Activated CD4-positive, CD25-positive, alpha-beta regulatory T cell treated with anti-CD3 and anti-CD28 coated beads, Interleukin-2, amount 50 U/mL, for 24 hours (primary cell): Measurements from ENCODE around the gene TIAL1.
"Not testable (repeated sequence)": the region's sequence is repeated elsewhere in the genome, so short reads cannot be mapped to it uniquely, and the experiment has no call there.

Source experiments
- ATAC-seq, 2 donors: fragments of 150-1000 bp; cut with Tn5 transposase; one replicate each; pipeline ENCODE4 v1.10.0; 2021; ENCODE audit warnings: mild to moderate bottlenecking in 1 of 2, moderate library complexity in 1 of 2

The TIAL1 gene

DNA sequence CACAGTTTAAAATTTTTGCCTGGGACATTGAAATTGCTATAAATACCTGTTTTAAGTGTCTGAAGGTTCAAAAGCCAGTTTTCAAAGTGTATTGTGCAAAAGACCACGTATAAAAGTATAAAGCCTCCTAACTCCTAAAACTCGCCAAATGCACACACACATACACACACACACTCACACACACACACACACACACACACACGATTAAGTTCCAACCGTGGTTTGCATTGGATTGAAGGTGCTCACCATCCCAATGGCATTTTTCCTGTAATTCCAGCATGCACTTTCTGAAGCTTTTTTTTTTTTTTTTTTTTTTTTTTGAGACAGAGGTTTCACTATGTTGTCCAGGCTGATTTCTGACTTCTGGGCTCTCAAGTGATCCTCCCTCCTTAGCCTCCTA lies 51.5 kb downstream of the TIAL1 start:
- no peak for ATAC-seq

DNA sequence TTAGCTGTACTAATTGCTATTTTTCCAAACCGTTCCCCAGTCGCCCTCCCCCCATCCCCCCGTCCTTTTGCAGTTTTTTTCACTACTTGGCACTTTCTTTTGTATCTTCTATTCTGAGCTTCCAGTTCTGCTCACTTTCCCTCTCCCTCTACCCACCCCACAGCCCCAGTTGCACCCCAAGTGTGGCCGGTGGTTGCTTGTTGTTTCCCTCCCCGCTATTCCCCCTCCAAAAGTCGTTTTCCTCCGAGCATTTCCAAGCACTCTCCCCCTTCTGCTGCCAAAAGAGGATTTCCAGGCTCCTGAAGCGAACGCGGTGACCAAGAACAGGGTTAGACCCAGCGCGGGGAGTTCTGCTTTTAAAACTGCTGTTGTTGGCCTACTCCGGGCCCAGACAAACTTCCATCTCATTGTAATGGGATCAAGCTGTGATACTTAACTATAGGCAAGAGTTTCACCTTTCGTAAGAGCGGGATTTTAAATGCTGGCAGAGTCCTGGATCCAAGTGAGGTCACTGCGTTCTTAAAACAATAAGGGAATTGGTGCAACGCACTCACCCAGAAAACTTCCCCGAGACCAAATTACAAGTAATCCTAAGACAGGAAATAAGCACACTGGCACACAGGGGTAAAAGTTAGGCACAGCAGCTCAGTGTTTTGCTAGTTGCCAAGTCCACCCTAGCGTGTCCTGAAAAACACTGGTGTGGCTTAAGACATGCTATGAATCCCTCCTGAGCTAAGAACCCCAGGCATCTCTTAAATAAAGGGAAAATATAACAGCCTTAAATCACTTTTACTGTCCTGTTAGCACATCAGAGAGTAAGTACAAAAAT lies 52.7 kb downstream of the TIAL1 start:
- ATAC-seq, result no peak

DNA sequence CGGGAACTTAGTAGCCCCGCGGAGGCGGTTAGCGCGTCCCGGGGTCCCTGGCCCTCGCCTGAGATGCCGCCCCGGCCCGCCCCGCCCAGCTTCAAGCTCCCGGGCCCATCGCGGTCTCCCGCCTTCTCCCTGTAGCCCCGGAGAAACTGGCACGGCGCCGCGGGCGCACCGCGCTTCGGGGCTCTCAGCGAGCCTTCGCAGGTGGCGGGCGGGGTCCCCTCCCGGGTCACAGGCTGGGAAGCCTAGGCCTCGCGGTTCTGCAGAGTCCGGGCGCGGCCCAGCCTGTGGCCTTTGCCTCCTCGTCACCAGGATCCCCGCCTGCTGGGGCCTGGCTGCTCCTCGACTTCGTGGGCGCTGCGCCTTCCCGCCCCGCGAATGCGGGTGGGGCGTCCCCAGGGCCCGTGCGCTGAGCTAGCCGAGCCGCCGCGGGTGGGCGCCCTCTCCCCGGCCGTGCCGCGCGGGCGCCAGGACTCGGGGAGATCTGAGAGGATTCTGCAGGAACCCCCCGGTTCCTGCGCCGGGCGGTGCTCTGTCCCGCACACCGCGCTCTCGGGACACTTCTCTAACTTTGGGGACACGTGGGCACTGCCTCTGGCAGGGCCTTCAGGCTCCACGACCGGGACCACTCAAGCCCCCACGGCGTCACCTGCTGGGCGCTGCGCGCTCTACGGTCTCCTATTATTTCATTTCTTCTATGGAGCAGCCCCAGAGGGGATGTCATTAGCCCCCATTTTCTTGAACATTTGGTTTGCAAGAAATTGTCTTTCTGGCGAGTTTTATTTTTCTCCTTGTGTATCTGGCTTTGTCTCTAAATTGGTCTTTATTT lies 53.6 kb downstream of the TIAL1 start:
- peak; percentile 34 to 35 for ATAC-seq

DNA sequence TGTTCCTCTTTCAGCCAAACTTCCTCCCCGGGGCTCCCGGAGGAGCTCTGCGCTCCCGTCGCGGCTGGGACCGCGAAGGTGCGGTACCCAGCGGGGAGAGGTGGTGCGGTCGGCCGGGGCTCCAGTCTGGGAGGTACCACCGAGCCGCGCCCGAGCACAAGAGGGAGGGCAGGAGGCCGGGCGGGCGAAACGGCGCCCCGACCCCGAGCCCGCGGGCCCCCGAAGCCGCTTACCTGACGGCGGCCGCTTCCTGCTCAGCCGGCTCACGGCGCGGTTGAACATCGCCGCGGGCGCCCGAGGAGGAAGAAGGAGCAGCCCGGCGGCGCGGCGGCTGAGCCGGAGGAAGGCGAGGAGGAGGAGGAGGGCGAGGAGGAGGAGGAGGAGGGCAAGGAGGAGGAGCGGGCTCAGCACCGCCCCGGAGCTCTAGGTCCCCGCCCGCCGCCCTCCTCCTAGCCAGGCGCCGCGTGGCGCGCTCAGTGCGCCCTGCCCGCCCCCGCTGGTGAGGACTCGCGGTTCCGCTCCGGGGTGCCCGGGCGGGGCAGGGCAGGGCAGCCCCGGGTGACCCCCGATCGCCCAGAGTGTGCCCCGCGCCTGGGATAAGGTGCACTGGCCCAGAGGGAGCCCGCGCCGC lies 54.3 kb downstream of the TIAL1 start, which contains the start of gene RGS10:
Gene RGS10, minus strand, starts transcription at position 363 of the 631 bp plus-strand sequence. Its CDS starts 81 bp downstream, at position 282.
- peak; percentile 84 to 86 for ATAC-seq

DNA sequence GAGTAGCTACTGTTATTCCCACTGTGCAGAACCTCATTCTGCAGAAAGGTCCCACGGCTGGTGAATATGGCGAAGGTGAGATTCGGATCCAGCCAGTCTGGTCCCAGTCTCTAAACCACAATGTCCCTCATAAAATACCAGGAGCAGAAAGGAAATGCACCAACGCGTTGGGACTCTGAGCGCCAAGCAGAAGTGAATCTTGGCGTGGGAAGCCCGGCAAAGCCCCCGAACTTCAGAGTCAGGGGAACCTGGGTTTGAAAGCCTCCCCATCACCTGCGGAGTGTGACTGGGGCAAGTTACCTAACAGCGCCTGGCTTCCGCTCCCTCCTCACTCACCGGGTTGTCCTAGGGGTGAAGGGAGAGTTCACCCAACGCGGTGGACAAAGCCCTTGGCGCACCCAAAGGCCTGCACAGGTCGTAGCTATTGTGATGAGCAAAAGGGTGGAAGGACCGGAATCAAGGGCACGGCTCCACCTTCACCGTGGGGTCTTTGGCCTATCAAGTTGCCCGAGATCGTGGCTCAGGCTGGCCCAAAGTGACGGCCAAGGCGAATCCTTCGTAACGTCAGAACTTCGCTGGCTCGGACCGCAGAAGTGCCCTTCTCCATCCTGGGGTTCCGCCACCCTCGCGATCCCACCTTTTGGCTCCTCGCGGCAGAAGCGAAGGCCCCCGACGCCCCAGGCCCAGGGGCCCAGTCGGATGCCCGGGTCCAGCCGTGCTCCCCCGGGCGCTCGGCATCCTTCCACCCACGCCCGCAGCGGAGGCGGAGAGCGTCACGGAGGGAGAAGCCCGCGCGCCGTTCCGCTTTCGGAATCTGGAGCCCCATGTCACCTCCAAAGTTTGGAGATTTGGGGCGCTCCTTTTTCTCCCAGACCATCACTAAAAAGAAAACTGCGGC lies 55.1 kb downstream of the TIAL1 start:
- peak in 1 of 2 donors; percentile 7 for ATAC-seq

DNA sequence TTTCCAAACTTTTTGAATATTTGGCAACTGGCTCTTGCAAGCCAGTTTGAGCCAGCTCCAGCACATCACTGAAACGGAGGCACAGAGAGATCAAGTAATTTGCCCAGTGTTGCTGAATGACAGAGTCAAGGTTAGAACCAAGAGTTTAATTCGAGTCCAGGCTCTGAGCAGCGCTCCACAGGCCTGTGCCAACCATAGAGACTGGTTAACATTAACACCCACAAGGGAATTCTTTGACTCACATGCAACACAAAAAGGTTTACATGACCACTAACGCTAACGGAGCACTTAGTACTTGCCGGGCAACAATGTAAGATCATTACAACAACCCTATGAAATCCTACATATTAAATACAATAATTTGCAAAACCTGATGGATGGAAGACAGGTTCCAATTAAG lies 55.7 kb downstream of the TIAL1 start:
- ATAC-seq, result peak in 1 of 2 donors; percentile 7

DNA sequence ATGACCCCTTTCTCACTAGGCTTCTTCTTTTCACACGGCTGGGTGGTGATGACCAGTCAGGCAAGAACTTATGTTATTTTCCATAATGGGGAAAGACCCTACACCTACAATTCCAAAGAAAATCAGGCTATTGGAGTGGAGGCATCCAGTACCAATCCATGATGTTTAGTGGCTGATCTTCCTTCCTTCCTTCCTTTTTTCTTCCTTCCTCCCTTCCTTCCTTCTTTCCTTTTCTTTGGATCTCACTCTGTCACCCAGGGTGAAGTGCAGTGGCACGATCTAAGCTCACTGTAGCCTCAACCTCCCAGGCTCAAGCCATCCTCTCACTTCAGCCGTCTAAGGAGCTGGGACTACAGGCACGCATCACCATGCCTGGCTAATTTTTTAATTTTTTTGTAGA lies 56.7 kb downstream of the TIAL1 start:
- no peak for ATAC-seq

DNA sequence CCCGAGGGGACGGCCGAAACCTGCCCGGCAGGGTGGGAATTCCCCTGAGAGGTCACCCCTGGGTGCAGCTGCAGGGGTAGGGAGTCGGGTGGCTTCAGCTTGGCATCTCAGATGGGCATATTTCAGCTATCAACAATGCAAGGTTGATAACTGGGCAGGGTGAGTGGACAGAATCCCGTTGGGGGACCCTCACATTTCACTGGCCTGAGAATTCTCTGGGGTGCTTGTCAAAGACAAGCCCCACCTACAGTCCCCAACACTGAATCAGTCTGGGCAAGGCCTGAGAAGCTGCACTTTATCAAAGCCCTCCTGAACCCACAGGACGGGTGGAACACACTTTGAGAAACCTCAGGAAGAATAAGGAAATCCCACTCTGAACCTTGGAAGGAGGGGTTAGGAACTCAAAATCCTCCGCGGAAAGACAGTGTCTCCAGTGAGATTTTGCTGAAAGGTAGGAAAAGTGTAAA lies 57.4 kb downstream of the TIAL1 start:
- ATAC-seq, result no peak

DNA sequence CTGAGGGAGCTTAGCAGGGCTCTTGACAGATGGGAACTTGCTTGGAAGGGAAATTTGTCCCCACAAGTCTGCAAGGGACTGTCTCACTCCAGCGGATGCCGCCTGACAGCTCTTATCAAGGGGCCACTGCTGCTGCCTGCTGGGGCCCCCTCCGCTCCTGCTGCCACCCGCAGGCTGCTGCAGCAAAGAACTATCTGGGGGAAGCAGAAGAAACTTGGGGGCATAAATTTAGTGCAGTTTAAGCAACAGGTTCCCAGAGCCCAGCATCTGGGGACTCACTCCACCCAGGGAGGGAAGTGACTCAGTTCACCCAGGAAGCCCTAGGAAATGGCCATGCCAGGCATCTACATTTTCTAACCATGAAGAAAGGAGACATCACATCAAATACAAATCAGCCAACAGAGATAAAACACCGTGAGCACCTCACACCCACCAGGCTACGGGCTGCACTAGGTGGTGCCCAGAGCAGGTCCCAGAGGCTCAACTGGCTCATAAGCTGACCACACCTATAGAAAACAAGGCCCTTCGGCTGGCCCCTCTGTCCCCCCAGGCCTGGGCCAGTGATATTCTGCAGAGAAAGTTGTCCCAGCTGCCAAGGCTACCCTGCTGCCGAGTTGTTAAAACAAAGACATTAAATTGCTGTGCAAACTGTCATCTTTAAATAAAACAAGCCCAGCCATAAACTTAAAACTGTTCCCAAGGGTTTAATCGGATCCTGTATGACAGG lies 58.0 kb downstream of the TIAL1 start:
- no peak for ATAC-seq

DNA sequence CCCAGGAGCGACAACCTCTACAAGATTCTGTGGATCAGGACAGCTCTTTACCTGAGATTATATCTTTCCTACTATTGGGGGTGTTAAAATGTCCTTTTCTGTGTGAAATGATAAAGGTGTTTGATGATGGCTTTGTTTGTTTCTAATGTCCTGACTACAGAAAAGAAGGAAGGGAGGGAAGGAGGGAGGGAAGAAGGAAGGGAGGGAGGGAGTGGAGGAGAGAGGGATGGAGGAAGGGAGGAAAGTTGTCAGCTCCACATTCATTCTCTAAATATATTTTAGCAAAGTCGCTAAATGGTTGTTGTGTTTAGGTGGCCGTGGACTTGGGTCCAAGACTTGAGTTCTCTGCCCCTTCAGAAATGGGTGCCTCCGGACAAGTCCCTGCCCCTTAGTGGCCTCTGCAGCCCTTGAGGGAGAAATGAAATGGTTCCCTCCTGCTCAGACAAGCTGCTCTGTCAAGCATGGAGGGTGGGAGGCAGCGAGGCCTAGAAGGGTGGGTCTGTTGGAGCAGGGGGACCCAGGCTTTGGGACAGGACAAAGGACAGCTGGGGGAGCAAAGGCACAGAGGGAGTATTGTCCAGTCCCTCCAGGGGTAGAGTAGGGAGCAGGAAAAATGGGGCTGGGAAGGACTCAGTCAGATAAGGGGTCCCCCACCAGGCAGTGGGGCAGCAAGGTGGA lies 58.7 kb downstream of the TIAL1 start:
- ATAC-seq, result no peak

DNA sequence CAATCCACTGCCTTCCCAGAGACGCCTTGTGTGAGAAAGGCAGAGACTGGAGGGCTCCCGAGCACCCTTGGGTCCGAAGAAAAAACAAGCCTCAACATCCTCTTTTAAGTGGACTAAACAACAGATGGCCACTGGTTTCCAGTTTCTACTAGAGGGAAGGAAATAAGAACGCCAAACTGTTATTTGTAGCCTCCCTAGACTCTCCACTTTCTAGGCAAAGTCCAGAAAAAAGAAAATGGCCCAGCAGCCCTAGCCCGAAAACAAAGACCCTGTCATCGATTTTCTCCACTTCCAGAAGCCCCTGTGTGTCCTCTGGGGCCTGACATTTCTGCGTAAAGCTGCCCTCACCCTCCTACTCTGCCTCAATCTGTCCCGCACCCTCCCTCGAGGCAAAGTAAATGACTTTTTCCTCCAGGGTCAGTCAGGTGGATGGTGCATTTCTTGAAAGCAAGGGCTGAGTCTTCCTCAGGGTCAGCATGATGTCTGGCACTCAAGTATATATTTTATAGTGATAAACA lies 60.2 kb downstream of the TIAL1 start:
- no peak for ATAC-seq

DNA sequence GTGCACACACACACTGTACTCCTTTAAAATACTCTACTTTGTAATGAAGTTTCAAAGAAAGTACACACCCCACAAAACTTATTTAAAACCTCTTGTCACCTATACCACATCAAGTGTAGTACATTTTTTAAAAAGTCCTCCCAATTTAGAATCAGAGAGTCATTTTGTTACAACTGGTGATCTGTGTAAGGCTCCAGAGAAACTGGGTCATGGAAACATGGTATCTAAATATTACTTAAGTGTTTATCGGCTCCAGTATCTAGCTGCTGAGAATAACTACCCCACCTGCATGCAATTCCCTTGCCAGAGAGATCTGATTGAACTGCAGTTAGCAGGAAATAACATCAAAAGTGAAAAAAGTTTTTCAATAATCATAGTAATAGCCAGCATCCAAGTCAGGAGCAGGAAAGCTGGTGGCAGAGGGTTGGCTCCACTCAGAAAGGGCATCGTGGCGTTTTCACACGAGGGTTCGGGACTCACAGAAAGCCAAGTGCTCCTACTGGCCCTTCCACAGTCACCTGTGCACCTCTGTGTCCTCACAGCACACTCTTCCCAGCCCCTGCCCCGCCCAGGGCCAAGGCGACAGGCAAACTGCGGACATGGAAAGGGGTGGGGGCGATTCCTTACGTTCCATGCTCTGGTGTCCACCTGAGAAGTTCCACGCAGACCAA lies 60.8 kb downstream of the TIAL1 start:
- ATAC-seq, result peak; percentile 30 to 47

DNA sequence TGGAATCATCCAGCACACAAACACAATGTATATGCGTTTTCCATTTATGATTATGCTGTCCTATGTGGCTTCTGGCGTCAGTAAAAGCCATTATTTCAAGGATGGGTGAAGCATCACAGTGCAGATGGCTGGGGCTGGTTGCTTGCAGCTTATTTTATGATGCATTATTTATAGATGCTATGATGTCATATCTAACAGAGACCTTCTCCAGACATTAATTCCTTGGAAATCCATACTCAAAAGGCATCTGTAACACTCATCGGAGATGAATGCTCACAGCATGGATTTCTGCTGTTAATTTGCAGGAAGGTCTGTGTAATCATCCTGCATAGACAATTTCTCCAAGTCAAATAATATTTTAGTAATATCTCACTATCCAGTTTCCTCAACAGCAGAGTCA lies 61.5 kb downstream of the TIAL1 start:
- ATAC-seq, result no peak

DNA sequence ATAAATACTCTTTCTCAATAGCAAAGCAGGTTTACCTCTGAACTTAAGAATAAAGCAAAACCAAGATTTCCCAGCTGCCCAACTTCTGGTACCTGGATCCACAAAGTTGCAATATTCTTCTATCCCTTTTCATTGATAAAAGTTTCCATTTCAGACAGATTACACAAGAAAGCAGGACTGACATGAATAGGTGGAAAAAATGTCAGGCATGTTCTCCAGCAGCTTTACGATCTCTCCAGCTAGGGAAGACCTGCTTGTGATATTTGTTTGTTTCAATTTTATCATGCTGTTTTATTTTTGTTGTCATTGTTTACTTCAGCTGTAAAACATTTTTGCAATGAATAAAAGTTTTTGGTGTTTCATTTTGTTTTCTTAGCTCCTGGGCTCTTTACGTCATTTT lies 63.3 kb downstream of the TIAL1 start:
- ATAC-seq, result no peak

DNA sequence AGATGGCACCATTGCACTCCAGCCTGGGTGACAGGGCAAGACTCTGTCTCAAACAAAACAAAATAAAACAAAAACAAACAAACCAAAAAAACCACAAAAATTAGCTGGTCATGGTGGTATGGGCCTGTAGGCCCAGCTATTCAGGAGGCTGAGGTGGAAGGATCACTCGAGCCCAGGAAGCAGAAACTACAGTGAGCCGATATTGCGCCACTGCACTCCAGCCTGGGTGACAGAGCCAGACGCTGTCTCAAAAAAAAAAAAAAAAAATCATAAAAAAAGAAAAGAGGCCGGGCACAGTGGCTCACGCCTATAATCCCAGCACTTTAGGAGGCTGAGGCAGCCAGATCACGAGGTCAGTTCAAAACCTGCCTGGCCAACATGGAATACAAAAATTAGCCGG lies 64.0 kb downstream of the TIAL1 start:
- not testable (repeated sequence) for ATAC-seq

DNA sequence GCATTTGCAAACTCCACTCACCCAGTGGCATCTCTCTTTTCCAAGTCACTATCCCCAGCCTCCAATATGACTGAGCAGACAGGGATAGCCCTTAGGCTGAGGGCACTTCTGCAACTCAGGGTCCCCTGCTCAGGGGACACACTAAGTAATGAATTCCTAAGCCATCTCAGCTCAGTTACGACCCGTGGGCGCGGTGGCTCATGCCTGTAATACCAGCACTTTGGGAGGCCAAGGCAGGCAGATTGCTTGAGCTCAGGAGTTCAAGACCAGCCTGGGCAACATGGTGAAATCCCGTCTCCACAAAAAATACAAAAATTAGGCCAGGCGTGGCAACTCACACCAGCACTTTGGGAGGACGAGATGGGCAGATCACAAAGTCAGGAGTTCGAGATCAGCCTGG lies 64.5 kb downstream of the TIAL1 start:
- ATAC-seq, result not testable (repeated sequence)

DNA sequence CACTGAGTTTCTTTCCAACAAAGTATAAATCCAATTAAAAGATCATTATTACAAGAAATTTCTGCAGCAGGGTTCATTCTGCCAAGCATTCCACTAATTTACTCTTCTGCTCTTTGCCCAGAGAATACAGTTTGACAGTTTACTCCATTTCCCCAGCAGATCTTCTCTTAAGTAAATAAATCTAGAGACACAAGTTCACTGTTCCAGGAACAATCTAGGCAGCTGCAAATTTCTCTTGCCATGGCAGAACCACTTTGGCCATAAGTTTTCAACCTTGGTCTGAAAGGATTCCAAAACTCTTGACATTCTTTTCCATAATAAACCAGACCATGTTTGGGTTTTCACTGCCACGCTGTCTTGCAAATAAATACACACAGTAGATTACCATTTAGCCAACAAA lies 65.7 kb downstream of the TIAL1 start:
- no peak for ATAC-seq

DNA sequence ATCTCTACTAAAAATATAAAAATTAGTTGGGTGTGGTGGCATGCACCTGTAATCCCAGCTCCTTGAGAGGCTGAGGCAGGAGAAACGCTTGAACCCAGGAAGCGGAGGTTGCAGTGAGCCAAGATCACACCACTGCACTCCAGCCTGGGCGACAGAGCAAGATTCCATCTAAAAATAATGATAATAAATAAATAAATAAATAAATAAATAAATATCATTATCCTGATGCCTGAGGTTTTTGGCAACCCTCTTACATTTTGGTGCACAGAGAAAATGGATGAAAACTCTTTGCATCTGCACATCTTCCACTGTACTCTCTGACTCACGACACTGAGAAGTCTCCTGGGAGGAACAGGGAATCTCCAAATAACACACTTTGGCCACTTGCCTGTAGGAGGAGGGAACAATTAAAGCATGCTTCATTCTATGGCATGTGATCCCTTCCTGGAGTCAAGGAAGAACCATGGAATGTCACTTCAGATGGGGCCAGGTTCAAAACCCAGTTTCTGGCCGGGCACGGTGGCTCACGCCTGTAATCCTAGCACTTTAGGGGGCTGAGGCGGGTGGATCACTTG lies 68.0 kb downstream of the TIAL1 start:
- ATAC-seq, result not testable (repeated sequence)
